Cardiac fibroblast (primary cell): Measurements from ENCODE around the gene SHROOM4.
A peak's percentile ranks its signal among the peaks of the same experiment; 100 is the strongest.

Experiments used
- DNase-seq, 2 donors: peaks; one replicate each; pipeline versions ENCODE4 v3.0.0 to v3.0.0-alpha.2; 2010; ENCODE audit warnings: low read depth in 2 of 2
- H3K4me3 ChIP-seq, 2 donors: replicated peaks in 1 of 2; 1 replicate in 1 of 2; 2 replicates in 1 of 2; pipeline ENCODE4 v1.5.1; 2011; ENCODE audit warnings: low read depth in 2 of 2, low read length in 2 of 2, mild to moderate bottlenecking in 2 of 2, moderate library complexity in 1 of 2
- CTCF ChIP-seq: IDR thresholded peaks from one replicate; pipeline ENCODE4 v1.5.1; 2011; ENCODE audit warnings: low read depth, mild to moderate bottlenecking, low read length, inconsistent platforms

SHROOM4 gene

GRCh38 chrX:50814701-50815100 is 707 bp upstream of the SHROOM4 start:
- no peak for TF ChIP-seq CTCF
- H3K4me3 ChIP-seq, result peak overlapping the region in 1 of 2 donors; percentile 44
- DNase-seq, result peak in 1 of 2 donors; percentile 36

GRCh38 chrX:50812995-50813842 is 775 bp downstream of the SHROOM4 start:
- peak; percentile 53 to 58 for DNase-seq
- peak overlapping the region; percentile 44 to 64 for H3K4me3 ChIP-seq
- no peak for TF ChIP-seq CTCF

- DNase-seq, result peak in 1 of 2 donors; percentile 25
- no peak for TF ChIP-seq CTCF
- H3K4me3 ChIP-seq, result no peak overlapping the region
Observed at GRCh38 chrX:50805276-50805675, 8.7 kb downstream of the SHROOM4 start.

GRCh38 chrX:50801135-50801534 is 12.9 kb downstream of the SHROOM4 start:
- H3K4me3 ChIP-seq, result no peak overlapping the region
- DNase-seq, result no peak
- TF ChIP-seq CTCF, result no peak

DNA sequence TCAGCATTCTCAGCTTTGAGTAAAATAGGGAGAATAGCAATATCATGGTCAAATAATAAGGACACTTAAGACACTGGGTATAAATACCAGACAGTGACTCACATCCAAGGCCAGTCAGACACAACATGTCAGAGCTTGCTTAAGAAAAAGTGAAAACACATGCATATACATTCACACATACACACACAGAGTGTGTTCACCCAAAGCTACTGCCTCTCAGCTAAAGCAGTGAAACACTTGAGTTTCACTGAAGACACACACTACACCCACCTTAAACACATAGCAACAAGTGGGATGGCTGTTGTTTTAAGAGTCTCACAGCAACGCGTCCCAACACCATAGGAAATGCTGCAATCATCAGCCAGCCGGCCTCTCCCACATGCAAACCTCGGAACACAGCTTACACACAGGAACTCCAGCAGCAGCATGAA is 14.4 kb downstream of the SHROOM4 start:
- DNase-seq, result peak; percentile 52 to 85
- H3K4me3 ChIP-seq, result no peak overlapping the region
- no peak for TF ChIP-seq CTCF

GRCh38 chrX:50798783-50799182 is 15.2 kb downstream of the SHROOM4 start:
- DNase-seq, result no peak
- no peak overlapping the region for H3K4me3 ChIP-seq
- no peak for TF ChIP-seq CTCF

GRCh38 chrX:50787099-50787498 is 26.9 kb downstream of the SHROOM4 start:
- no peak overlapping the region for H3K4me3 ChIP-seq
- no peak for DNase-seq
- TF ChIP-seq CTCF, result no peak
